CD4-positive, alpha-beta T cell (primary cell): ENCODE data around the gene CXCR6. TPM values are rescaled to one million over a fixed set of nuclear protein-coding genes. Genes with fewer than 3 reads are reported as not detected.

Source experiments
- ATAC-seq: fragments of 200-7000 bp; cut with Tn5 transposase; one replicate; pipeline ENCODE4 v1.10.0; 2022; ENCODE audit warnings: mild to moderate bottlenecking; ENCODE audit not compliant: poor library complexity
- CTCF ChIA-PET: fragments of 350-600 bp; sonication (Branson Sonifier 250); formaldehyde crosslinking; loops from one replicate; lab custom pipeline; 2021; ENCODE audit warnings: antibody characterized with exemption, inconsistent platforms; lab: Charles Lee
- POLR2A ChIA-PET: fragments of 350-600 bp; sonication (Branson Sonifier 250); formaldehyde crosslinking; loops from one replicate; lab custom pipeline; 2021; ENCODE audit warnings: antibody characterized with exemption, inconsistent platforms; lab: Charles Lee
- DNase-seq, 14 experiments: peaks; one replicate each; pipeline ENCODE4 v3.0.0-alpha.2; 2013 to 2020; ENCODE audit warnings: mixed read lengths in 2 of 14
- H3K27ac ChIP-seq, 2 donors: one replicate each; pipeline versions ENCODE4 v1.5.1 to v1.7.0; 2013; ENCODE audit warnings: low read length in 2 of 2, low read depth in 1 of 2, mild to moderate bottlenecking in 1 of 2
- H3K27me3 ChIP-seq, 2 experiments: 1 replicate in 1 of 2; 2 replicates in 1 of 2; pipeline versions ENCODE4 v1.6.1 to v1.7.0; 2013; ENCODE audit warnings: low read length in 2 of 2, control low read depth in 1 of 2, mild to moderate bottlenecking in 1 of 2, moderate library complexity in 1 of 2; ENCODE audit not compliant: insufficient read depth in 2 of 2, control insufficient read depth in 1 of 2
- H3K36me3 ChIP-seq: one replicate; pipeline ENCODE4 v1.6.1; 2013; ENCODE audit warnings: low read length, control low read depth; ENCODE audit not compliant: insufficient read depth
- H3K4me1 ChIP-seq: one replicate; pipeline ENCODE4 v1.6.1; 2013; ENCODE audit warnings: low read length, control low read depth; ENCODE audit not compliant: insufficient read depth
- H3K4me3 ChIP-seq: one replicate; pipeline ENCODE4 v1.5.1; 2013; ENCODE audit warnings: mild to moderate bottlenecking, low read length, moderate library complexity
- H3K9me3 ChIP-seq, 2 experiments: 1 replicate in 1 of 2; 2 replicates in 1 of 2; pipeline versions ENCODE4 v1.6.1 to v1.7.0; 2013; ENCODE audit warnings: low read length in 2 of 2, mild to moderate bottlenecking in 2 of 2, control low read depth in 1 of 2, moderate library complexity in 1 of 2; ENCODE audit not compliant: control insufficient read depth in 1 of 2, insufficient read depth in 1 of 2
- H3K27ac Mint-ChIP-seq: one replicate; pipeline ENCODE4 v1.8.0; 2020; ENCODE audit warnings: mixed read lengths
- H3K27me3 Mint-ChIP-seq: one replicate; pipeline ENCODE4 v1.8.0; 2021; ENCODE audit warnings: mixed read lengths
- H3K36me3 Mint-ChIP-seq: one replicate; pipeline ENCODE4 v1.8.0; 2021; ENCODE audit warnings: low read depth, mixed read lengths
- H3K4me1 Mint-ChIP-seq: one replicate; pipeline ENCODE4 v1.8.0; 2021; ENCODE audit warnings: low read depth, mixed read lengths
- H3K4me3 Mint-ChIP-seq: one replicate; pipeline ENCODE4 v1.8.0; 2020; ENCODE audit warnings: mild to moderate bottlenecking, mixed read lengths
- H3K9me3 Mint-ChIP-seq: one replicate; pipeline ENCODE4 v1.8.0; 2020; ENCODE audit warnings: mixed read lengths
- CTCF ChIP-seq: fragments of 200-600 bp; IDR thresholded peaks from one replicate; pipeline ENCODE4 v1.8.0; 2022; ENCODE audit warnings: antibody characterized with exemption, mild to moderate bottlenecking
- intact Hi-C, 2 experiments: fragments of 100-400 bp; cut with DNase I in 1 of 2; cut with micrococcal nuclease in 1 of 2; formaldehyde crosslinking; loops; one replicate each; pipeline versions ENCODE4 v1.15.1 to v1.9.0; 2023 to 2025; cut with DNase I, micrococcal nuclease
- total RNA-seq, 174 experiments: library from RNA in 2 of 174; stranded (reverse) in 2 of 174; gene quantifications; one replicate each; pipeline ENCODE4 v1.2.3 and lab custom pipeline; 2021 to 2026

Gene CXCR6
- total RNA-seq, 2 experiments from 2014 or later: 1.7 to 2.0 TPM

DNA sequence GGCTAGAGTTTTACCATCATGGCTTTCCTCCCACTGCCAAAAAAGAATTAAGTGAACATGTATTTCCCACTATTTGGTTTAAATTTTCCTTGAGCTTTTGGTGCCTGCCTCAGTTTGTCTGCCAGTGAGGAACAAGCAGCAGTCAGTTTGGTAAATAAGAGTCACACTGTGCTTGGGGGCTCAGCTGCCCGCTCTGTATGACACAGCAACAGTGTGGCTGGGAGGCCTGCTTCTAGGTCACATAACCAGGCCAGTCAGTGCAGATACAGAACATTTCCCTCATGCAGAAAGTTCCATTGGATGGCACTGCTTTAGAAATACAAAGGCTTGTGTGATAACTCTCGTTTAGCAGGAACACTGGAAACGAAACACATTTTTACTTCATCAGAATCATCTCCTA lies 26.7 kb downstream of the CXCR6 start:
- Histone ChIP-seq H3K4me3 (no peak overlapping the region), H3K9me3 (no peaks in the 10 kb centered on the region), H3K36me3 (peaks cover 69% of the 10 kb centered on the region), H3K27me3 (no peaks in the 10 kb centered on the region), H3K4me1 (peaks cover 70% of the 10 kb centered on the region), H3K27ac (no peak overlapping the region)
- Mint-ChIP-seq H3K9me3 (no peaks in the 10 kb centered on the region), H3K4me3 (no peak overlapping the region), H3K4me1 (peaks cover 27% of the 10 kb centered on the region), H3K27me3 (no peaks in the 10 kb centered on the region), H3K27ac (no peak overlapping the region), H3K36me3 (peaks cover 90% of the 10 kb centered on the region)
- ChIA-PET CTCF (interaction anchor here (1.9 kb wide), 1 partner anchor 31 kb away, joined by 4 read pairs; no protein-coding TSS in a partner anchor), POLR2A (no interaction called here)
- intact Hi-C loops: no loop called here
- TF ChIP-seq CTCF: no peak
- ATAC-seq (no peak), DNase-seq (no peak)

- H3K4me3 Mint-ChIP-seq: no peak overlapping the region
- no peaks in the 10 kb centered on the region for H3K9me3 ChIP-seq
Measured at GRCh38 chr3:45972534-45973402, 29.5 kb downstream of the CXCR6 start.

DNA sequence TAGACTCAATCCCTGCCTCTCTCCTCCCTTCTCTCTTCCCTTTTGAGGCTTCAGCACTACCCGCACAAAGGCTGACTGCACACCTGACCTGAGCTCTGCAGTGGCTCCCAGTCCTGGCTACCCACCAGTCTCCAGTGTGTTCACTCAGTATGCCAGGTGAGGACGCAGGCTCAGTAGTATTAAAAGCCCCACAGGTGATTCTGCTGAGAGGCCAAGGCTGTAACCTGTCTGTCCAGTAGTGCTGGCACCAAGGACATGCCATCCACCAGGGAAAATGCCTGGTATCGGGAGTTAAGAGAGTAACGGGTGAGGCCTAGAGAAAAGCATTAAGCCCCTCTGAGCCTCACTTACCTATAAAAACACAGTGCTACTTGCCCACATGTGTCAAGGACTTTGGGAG lies 31.4 kb downstream of the CXCR6 start:
- ChIA-PET CTCF (interaction anchor here (1.0 to 1.1 kb wide), 2 partner anchors 9 to 46 kb away, joined by 3 to 4 read pairs; no protein-coding TSS in a partner anchor), POLR2A (interaction anchor here (1.4 to 5.6 kb wide), 2 partner anchors 10 to 20 kb away, joined by 3 to 42 read pairs; partner anchors contain the start of gene FYCO1)
- ATAC-seq (no peak), DNase-seq (no peak)
- H3K27ac ChIP-seq: peak overlapping the region in 1 of 2 donors; percentile 47
- H3K4me1 ChIP-seq: peaks cover 75% of the 10 kb centered on the region
- Mint-ChIP-seq H3K4me3 (no peak overlapping the region), H3K36me3 (peaks cover 92% of the 10 kb centered on the region), H3K27ac (peak overlapping the region; percentile 73), H3K9me3 (no peaks in the 10 kb centered on the region), H3K4me1 (peaks cover 62% of the 10 kb centered on the region), H3K27me3 (no peaks in the 10 kb centered on the region)
- TF ChIP-seq CTCF: no peak
- H3K27me3 ChIP-seq: no peaks in the 10 kb centered on the region
- intact Hi-C loops: loop anchor here (5.0 kb wide), 1 partner anchor 32 kb away; the partner anchor contains the start of gene CXCR6 (in 2 of the 2)
- H3K4me3 ChIP-seq: no peak overlapping the region
- peaks cover 43% of the 10 kb centered on the region for H3K36me3 ChIP-seq
- H3K9me3 ChIP-seq: no peaks in the 10 kb centered on the region

More at GRCh38 chr3:45972534-45973402, 29.5 kb downstream of the CXCR6 start:
- Histone ChIP-seq H3K27me3 (no peaks in the 10 kb centered on the region), H3K27ac (peak overlapping the region in 1 of 2 donors; percentile 12), H3K4me1 (peaks cover 69% of the 10 kb centered on the region), H3K36me3 (peaks cover 54% of the 10 kb centered on the region), H3K4me3 (no peak overlapping the region)
- POLR2A ChIA-PET: interaction anchor here (1.4 to 2.0 kb wide), 2 partner anchors 8 to 22 kb away, joined by 3 to 5 read pairs; no protein-coding TSS in a partner anchor
- H3K27ac Mint-ChIP-seq: peak overlapping the region; percentile 20
- TF ChIP-seq CTCF: no peak
- H3K36me3 Mint-ChIP-seq: peaks cover 92% of the 10 kb centered on the region
- H3K4me1 Mint-ChIP-seq: peaks cover 43% of the 10 kb centered on the region
- ATAC-seq (no peak), DNase-seq (peak in 3 of 14 experiments; percentile 27 to 63 (median 52))
- CTCF ChIA-PET: interaction anchor here (1.6 kb wide), 1 partner anchor 106 kb away, joined by 5 read pairs; no protein-coding TSS in a partner anchor
- no peaks in the 10 kb centered on the region for H3K27me3 Mint-ChIP-seq
- intact Hi-C loops: no loop called here
- no peaks in the 10 kb centered on the region for H3K9me3 Mint-ChIP-seq
